GM12878 (cell line): Measurements from ENCODE around the gene FREM3. TPM values are rescaled to one million over a fixed set of nuclear protein-coding genes. Genes with fewer than 3 reads are reported as not detected.
A peak's percentile ranks its signal among the peaks of the same experiment; 100 is the strongest.

Experiments
- ATF2 ChIP-seq: IDR thresholded peaks from 2 replicates; pipeline ENCODE4 v1.6.1; 2012; ENCODE audit warnings: low read length, inconsistent platforms
- CEBPB ChIP-seq, 2 experiments: fragments of 150-350 bp in 1 of 2; IDR thresholded peaks; 2 replicates each; pipeline ENCODE4 v1.6.1; 2012 to 2014; ENCODE audit warnings: low read depth in 2 of 2, low read length in 2 of 2, borderline replicate concordance in 1 of 2, inconsistent platforms in 1 of 2
- CREB1 ChIP-seq: IDR thresholded peaks from 2 replicates; pipeline ENCODE4 v1.6.1; 2012; ENCODE audit warnings: low read depth, mild to moderate bottlenecking, inconsistent platforms
- HDAC6 ChIP-seq: fragments of 200-600 bp; sonication (generic); IDR thresholded peaks from one replicate; pipeline ENCODE4 v1.8.0; 2017; ENCODE audit warnings: antibody characterized with exemption; ENCODE audit not compliant: unreplicated experiment
- IKZF2 ChIP-seq, 2 experiments: fragments of 450-650 bp; IDR thresholded peaks; 2 replicates each; pipeline ENCODE4 v1.6.1; 2017; ENCODE audit warnings: mild to moderate bottlenecking in 2 of 2, moderate library complexity in 2 of 2
- NKRF ChIP-seq: fragments of 450-650 bp; conservative IDR thresholded peaks from 2 replicates; pipeline ENCODE4 v1.6.1; 2017; ENCODE audit warnings: mild to moderate bottlenecking, moderate library complexity
- PAX5 ChIP-seq: IDR thresholded peaks from 2 replicates; pipeline ENCODE4 v1.6.1; 2011; ENCODE audit warnings: low read depth, low read length, borderline replicate concordance
- RAD21 ChIP-seq: IDR thresholded peaks from 2 replicates; pipeline ENCODE4 v1.6.1; 2011; ENCODE audit warnings: mild to moderate bottlenecking, low read depth, low read length, moderate library complexity; ENCODE audit not compliant: insufficient read depth
- RAD51 ChIP-seq: fragments of 450-650 bp; IDR thresholded peaks from 2 replicates; pipeline ENCODE4 v1.6.1; 2016; ENCODE audit warnings: moderate library complexity, mild to moderate bottlenecking, inconsistent platforms
- RBBP5 ChIP-seq: fragments of 200-600 bp; sonication (generic); conservative IDR thresholded peaks from 2 replicates; pipeline ENCODE4 v1.6.1; 2016
- SIX5 ChIP-seq: IDR thresholded peaks from 2 replicates; pipeline ENCODE4 v1.6.1; 2011; ENCODE audit warnings: mild to moderate bottlenecking, low read depth, low read length, moderate library complexity; ENCODE audit not compliant: severe bottlenecking
- TBL1XR1 ChIP-seq: IDR thresholded peaks from 2 replicates; pipeline ENCODE4 v1.6.1; 2012; ENCODE audit warnings: low read depth, low read length, improper control_type of control experiment
- YBX1 ChIP-seq: fragments of 450-650 bp; IDR thresholded peaks from 2 replicates; pipeline ENCODE4 v1.6.1; 2016; ENCODE audit warnings: antibody characterized with exemption
- polyA plus RNA-seq, 11 experiments: library from polyadenylated mRNA; depleted of rRNA in 4 of 11; unstranded in 6 of 11; stranded (reverse) in 5 of 11; fragments of >200 nt; fragmentation: Nextera tagmentation in 4 of 11; fragmentation: Illumina TruSeq in 1 of 11; extraction: Ambion mirVana in 4 of 11; extraction: Trizol in 1 of 11; gene quantifications; 1 replicate in 1 of 11; 2 replicates in 10 of 11; pipeline versions ENCODE4 v1.2.1 to v1.2.3, GENCODE V29; 2011 to 2016; ENCODE audit warnings: inconsistent platforms in 2 of 11, missing spikeins in 2 of 11, low read depth in 1 of 11
- total RNA-seq, 4 experiments: library from RNA; depleted of rRNA in 3 of 4; stranded (reverse); fragments of >200 nt in 3 of 4; fragmentation: Illumina TruSeq in 1 of 4; extraction: Trizol in 1 of 4; gene quantifications; 2 replicates each; pipeline versions ENCODE4 v1.2.1 to v1.2.3, GENCODE V29; 2013 to 2021
- TF ChIP-seq, protein P1 (sequence below): IDR thresholded peaks from 2 replicates; pipeline ENCODE4 v1.6.1; 2011; ENCODE audit warnings: borderline replicate concordance, low read depth, mild to moderate bottlenecking, moderate library complexity, mixed read lengths, low read length; ENCODE audit not compliant: insufficient read depth; ENCODE audit errors: extremely low read length

Gene FREM3
- total and polyA plus RNA-seq, 10 of the 15 experiments (the other 5 are each of a cell fraction or from before 2014, with no cell fraction given): not detected

DNA sequence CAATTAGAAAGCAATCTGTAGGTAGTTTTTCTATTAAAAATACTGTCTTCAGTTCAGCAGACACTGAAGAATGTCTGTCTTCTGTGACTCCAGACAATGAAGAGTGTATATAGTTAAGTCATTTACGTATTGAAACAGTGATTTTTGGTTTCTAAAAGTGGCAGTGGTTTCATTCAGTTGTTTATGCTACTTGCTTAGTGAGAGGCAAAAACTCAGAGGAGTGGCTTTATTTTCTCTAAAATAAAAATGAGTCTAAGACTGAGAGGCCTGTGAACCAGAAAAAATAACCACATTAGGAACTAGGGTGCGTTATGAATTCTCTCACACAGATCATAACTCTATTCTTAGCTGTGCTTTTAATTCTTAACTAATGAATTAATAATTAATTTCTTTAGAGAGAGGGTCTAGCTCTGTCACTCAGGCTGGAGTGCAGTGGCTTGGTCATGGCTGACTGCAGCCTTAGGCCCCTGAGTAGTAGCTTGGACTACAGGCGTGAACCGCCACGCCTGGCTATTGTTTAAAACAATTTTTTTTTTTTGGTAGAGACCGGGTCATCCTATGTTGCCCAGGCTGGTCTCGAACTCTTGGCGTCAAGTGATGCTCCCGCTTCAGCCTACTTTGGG lies 31.4 kb downstream of the FREM3 start (continued):
- TF ChIP-seq ATF2: peak; percentile 69; the same call in 1 of the 2 replicates
- TF ChIP-seq SIX5: no peak
- no peak for TF ChIP-seq PAX5
- no peak for TF ChIP-seq CREB1
- no peak for TF ChIP-seq HDAC6
- TF ChIP-seq RBBP5: no peak
- no peak for TF ChIP-seq RAD21
- TF ChIP-seq CEBPB (IDR thresholded peaks at IDR 0.05; ENCODE audit: borderline replicate concordance in 1 of 2, low read depth in 2 of 2, low read length in 2 of 2): no peak
- no peak for TF ChIP-seq IKZF2 (IDR thresholded peaks at IDR 0.05)
- no peak for TF ChIP-seq RAD51
- no peak for TF ChIP-seq NKRF
- TF ChIP-seq TBL1XR1: no peak
- TF ChIP-seq, protein P1, sequence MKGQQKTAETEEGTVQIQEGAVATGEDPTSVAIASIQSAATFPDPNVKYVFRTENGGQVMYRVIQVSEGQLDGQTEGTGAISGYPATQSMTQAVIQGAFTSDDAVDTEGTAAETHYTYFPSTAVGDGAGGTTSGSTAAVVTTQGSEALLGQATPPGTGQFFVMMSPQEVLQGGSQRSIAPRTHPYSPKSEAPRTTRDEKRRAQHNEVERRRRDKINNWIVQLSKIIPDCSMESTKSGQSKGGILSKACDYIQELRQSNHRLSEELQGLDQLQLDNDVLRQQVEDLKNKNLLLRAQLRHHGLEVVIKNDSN: no peak
- TF ChIP-seq YBX1: no peak
